LNCaP clone FGC (cell line): ENCODE results near the gene LMX1B.

Source experiments
- DNase-seq: peaks from one replicate; pipeline ENCODE4 v3.0.0-alpha.2; 2011; ENCODE audit warnings: low read depth
- H3K4me3 ChIP-seq: 2 replicates; pipeline ENCODE4 v1.5.1; 2011; ENCODE audit warnings: mild to moderate bottlenecking, low read depth, low read length, control low read depth
- TF ChIP-seq, protein P1 (sequence below): IDR thresholded peaks from 2 replicates; pipeline ENCODE4 v1.5.1; 2012; ENCODE audit warnings: mild to moderate bottlenecking; ENCODE audit not compliant: control insufficient read depth, insufficient read depth; ENCODE audit errors: extremely low read depth

The LMX1B gene

DNA sequence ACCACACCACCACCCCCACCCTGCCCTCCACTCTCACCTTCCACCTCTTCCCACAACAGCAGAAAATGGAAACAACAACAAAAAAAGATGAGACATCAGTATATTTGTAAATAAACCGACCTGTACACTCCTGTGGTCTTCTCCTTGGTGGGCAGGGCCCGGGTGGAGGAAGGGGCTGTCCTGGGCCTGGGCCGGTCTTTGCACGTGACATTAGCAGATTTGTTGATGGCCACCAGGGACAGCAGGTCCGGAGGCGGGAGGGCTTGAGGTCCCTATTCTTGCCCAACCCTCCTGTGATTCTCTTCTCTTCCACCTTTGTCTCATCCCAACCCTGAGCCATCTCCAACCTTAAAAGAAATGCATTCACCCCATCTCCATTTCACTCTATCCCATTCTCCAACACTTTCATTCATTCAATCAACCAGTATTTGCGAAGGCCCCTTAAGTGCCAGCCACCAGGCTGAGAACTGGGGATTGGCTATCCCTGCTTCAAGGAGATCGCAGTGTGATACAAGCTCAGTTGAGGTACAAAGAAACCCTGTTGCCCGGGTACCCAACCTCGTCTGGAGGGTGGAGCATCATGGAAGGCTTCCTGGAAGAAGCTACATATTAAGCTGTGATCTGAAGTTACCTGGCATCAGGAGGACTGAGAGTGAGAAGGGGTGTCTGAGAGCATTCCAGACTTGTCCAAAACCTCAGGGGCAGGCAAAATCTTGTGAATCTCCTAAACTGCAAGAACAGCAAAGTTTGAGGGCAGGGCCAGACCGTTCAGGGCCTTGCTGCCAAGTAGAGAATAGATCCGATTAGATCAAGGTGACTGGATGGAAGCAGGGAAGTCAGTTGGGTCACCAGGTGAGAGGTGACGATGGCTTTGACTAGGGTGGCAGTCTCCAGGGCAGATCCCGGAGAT lies 87.4 kb downstream of the LMX1B start:
- DNase-seq, result no peak
- no peak overlapping the region for H3K4me3 ChIP-seq
- TF ChIP-seq, protein P1, sequence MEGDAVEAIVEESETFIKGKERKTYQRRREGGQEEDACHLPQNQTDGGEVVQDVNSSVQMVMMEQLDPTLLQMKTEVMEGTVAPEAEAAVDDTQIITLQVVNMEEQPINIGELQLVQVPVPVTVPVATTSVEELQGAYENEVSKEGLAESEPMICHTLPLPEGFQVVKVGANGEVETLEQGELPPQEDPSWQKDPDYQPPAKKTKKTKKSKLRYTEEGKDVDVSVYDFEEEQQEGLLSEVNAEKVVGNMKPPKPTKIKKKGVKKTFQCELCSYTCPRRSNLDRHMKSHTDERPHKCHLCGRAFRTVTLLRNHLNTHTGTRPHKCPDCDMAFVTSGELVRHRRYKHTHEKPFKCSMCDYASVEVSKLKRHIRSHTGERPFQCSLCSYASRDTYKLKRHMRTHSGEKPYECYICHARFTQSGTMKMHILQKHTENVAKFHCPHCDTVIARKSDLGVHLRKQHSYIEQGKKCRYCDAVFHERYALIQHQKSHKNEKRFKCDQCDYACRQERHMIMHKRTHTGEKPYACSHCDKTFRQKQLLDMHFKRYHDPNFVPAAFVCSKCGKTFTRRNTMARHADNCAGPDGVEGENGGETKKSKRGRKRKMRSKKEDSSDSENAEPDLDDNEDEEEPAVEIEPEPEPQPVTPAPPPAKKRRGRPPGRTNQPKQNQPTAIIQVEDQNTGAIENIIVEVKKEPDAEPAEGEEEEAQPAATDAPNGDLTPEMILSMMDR, result no peak

DNA sequence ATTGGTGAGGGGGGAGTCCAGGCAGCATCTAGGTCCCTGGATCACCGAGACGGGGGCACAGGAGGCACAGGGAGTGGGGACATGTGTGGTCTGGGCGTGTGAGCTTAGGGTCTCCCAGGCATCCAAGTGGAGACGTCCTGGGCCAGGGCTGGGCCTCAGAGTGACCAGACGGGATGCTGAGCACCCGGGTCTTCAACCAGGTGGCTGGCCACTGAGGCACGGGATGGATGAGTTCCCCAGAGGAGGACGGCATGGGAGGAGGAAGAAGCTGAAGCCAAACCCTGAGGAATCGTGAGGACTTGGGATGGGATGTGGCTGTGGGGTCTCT lies 88.0 kb downstream of the LMX1B start:
- DNase-seq, result no peak
- TF ChIP-seq, protein P1, result no peak
- H3K4me3 ChIP-seq, result no peak overlapping the region

- DNase-seq, result no peak
- TF ChIP-seq, protein P1, result peak; percentile 54
- H3K4me3 ChIP-seq, result no peak overlapping the region
Measured at GRCh38 chr9:126702151-126703001, 88.6 kb downstream of the LMX1B start.

GRCh38 chr9:126703002-126703865 lies 89.5 kb downstream of the LMX1B start:
- no peak overlapping the region for H3K4me3 ChIP-seq
- DNase-seq, result no peak
- TF ChIP-seq, protein P1, result no peak

DNA sequence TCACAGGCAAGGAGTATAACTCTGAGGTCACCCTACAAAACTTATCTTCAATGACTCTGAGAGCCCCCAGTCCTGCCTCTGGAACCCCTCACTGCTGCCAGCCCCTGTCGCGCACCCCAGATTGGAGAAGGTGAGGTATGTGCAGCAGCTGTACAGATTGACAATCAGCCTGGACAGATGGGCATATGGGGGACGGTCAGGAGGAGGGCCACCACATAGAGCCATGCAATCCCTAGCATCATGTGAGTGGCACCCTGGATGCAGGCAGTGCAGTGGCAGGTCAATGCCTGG lies 90.1 kb downstream of the LMX1B start:
- TF ChIP-seq, protein P1, result no peak
- no peak overlapping the region for H3K4me3 ChIP-seq
- no peak for DNase-seq

GRCh38 chr9:126704157-126704891 lies 90.6 kb downstream of the LMX1B start:
- DNase-seq, result no peak
- TF ChIP-seq, protein P1, result no peak
- no peak overlapping the region for H3K4me3 ChIP-seq
